Measurements from ENCODE around the gene ADM2. TPM values are rescaled to one million over a fixed set of nuclear protein-coding genes. Genes with fewer than 3 reads are reported as not detected.
A peak's percentile ranks its signal among the peaks of the same experiment; 100 is the strongest.

The ADM2 gene
- polyA plus RNA-seq, 1 experiment, result 3.1 TPM

GRCh38 chr22:50483106-50483505 is 1.8 kb downstream of the ADM2 start:
- DNase-seq (ENCODE audit: low read depth, low spot score), result no peak
- peak overlapping the region; percentile 27 for H3K4me3 ChIP-seq (ENCODE audit: low read depth, low read length)
- no peak for TF ChIP-seq CTCF (IDR thresholded peaks at IDR 0.05; ENCODE audit: low read depth, low read length)
- peaks cover 24% of the 10 kb centered on the region for H3K27me3 ChIP-seq (ENCODE audit: control insufficient read depth, insufficient read depth, low read length)
- ChIA-PET CTCF (interaction anchor here (1.2 to 1.4 kb wide), 2 partner anchors 15 to 80 kb away, joined by 3 read pairs; partner anchors contain the start of gene SYCE3), POLR2A (no interaction called here)
- peaks cover 4% of the 10 kb centered on the region; the same call in 1 of the 2 replicates for H3K9me3 ChIP-seq (ENCODE audit: control insufficient read depth, insufficient read depth, low read length)
- H3K27ac ChIP-seq (ENCODE audit: low read depth, low read length), result no peak overlapping the region

GRCh38 chr22:50483556-50483955 is 2.2 kb downstream of the ADM2 start:
- H3K27me3 ChIP-seq (ENCODE audit: control insufficient read depth, insufficient read depth, low read length), result peaks cover 24% of the 10 kb centered on the region
- no peak overlapping the region for H3K4me3 ChIP-seq (ENCODE audit: low read depth, low read length)
- DNase-seq (ENCODE audit: low read depth, low spot score), result no peak
- peaks cover 4% of the 10 kb centered on the region; the same call in 1 of the 2 replicates for H3K9me3 ChIP-seq (ENCODE audit: control insufficient read depth, insufficient read depth, low read length)
- H3K27ac ChIP-seq (ENCODE audit: low read depth, low read length), result no peak overlapping the region
- POLR2A ChIA-PET, result no interaction called here
- CTCF ChIA-PET, result interaction anchor here (1.4 kb wide), 1 partner anchor 15 kb away, joined by 3 read pairs; no protein-coding TSS in a partner anchor
- no peak for TF ChIP-seq CTCF (IDR thresholded peaks at IDR 0.05; ENCODE audit: low read depth, low read length)

- peaks cover 4% of the 10 kb centered on the region; the same call in 1 of the 2 replicates for H3K9me3 ChIP-seq (ENCODE audit: control insufficient read depth, insufficient read depth, low read length)
- ChIA-PET CTCF (interaction anchor here (1.2 kb wide), 1 partner anchor 14 kb away, joined by 3 read pairs; no protein-coding TSS in a partner anchor), POLR2A (interaction anchor here (0.9 kb wide), 1 partner anchor 257 kb away, joined by 5 read pairs; no protein-coding TSS in a partner anchor)
- no peak overlapping the region for H3K4me3 ChIP-seq (ENCODE audit: low read depth, low read length)
- no peak overlapping the region for H3K27ac ChIP-seq (ENCODE audit: low read depth, low read length)
- peaks cover 24% of the 10 kb centered on the region for H3K27me3 ChIP-seq (ENCODE audit: control insufficient read depth, insufficient read depth, low read length)
- no peak for DNase-seq (ENCODE audit: low read depth, low spot score)
- TF ChIP-seq CTCF (IDR thresholded peaks at IDR 0.05; ENCODE audit: low read depth, low read length), result no peak
Observed at GRCh38 chr22:50483977-50484853, 2.9 kb downstream of the ADM2 start.

GRCh38 chr22:50485221-50486131 is 4.1 kb downstream of the ADM2 start:
- ChIA-PET POLR2A (interaction anchor here (0.9 kb wide), 1 partner anchor 258 kb away, joined by 5 read pairs; no protein-coding TSS in a partner anchor), CTCF (interaction anchor here (0.7 to 1.2 kb wide), 2 partner anchors 13 to 80 kb away, joined by 3 read pairs; no protein-coding TSS in a partner anchor)
- Histone ChIP-seq H3K9me3 (ENCODE audit: control insufficient read depth, insufficient read depth, low read length) (peaks cover 4% of the 10 kb centered on the region; the same call in 1 of the 2 replicates), H3K4me3 (ENCODE audit: low read depth, low read length) (no peak overlapping the region), H3K27me3 (ENCODE audit: control insufficient read depth, insufficient read depth, low read length) (peaks cover 15% of the 10 kb centered on the region), H3K27ac (ENCODE audit: low read depth, low read length) (no peak overlapping the region)
- no peak for DNase-seq (ENCODE audit: low read depth, low spot score)
- no peak for TF ChIP-seq CTCF (IDR thresholded peaks at IDR 0.05; ENCODE audit: low read depth, low read length)
